GM21825 (cell line): Measurements from ENCODE around the gene ETFBKMT.

Experiments used
- ATAC-seq: cut with Tn5 transposase; IDR thresholded peaks from one replicate; pipeline ENCODE4 v1.9.1; 2021; ENCODE audit warnings: mild to moderate bottlenecking, moderate library complexity; ENCODE audit not compliant: unreplicated experiment

ETFBKMT gene

GRCh38 chr12:31659087-31659942, at the start of gene ETFBKMT:
TSS of gene ETFBKMT (plus strand) at chr12:31659688. CDS start at chr12:31661954, 2,266 bp downstream.
- peak; percentile 99 for ATAC-seq

- ATAC-seq: no peak
These were observed 46.7 kb upstream of the ETFBKMT start for GRCh38 chr12:31612819-31613218.

- no peak for ATAC-seq
These were observed 41.1 kb upstream of the ETFBKMT start for GRCh38 chr12:31618228-31619025.

GRCh38 chr12:31620311-31620710, 39.2 kb upstream of the ETFBKMT start:
- ATAC-seq: no peak

- ATAC-seq: no peak
These were observed 37.5 kb upstream of the ETFBKMT start for GRCh38 chr12:31622038-31622437.

GRCh38 chr12:31626270-31626995, 33.1 kb upstream of the ETFBKMT start:
- ATAC-seq: no peak

GRCh38 chr12:31627456-31628054, 31.9 kb upstream of the ETFBKMT start:
- no peak for ATAC-seq

GRCh38 chr12:31629756-31630732, 29.4 kb upstream of the ETFBKMT start:
- ATAC-seq: no peak

GRCh38 chr12:31631023-31631724, 28.3 kb upstream of the ETFBKMT start:
- ATAC-seq: no peak

- ATAC-seq: no peak
These were observed 27.7 kb upstream of the ETFBKMT start for GRCh38 chr12:31631809-31632208.

- ATAC-seq: no peak
These were observed 26.0 kb upstream of the ETFBKMT start for GRCh38 chr12:31633464-31633863.

GRCh38 chr12:31634620-31635019, 24.9 kb upstream of the ETFBKMT start:
- ATAC-seq: no peak

GRCh38 chr12:31641509-31642090, 17.9 kb upstream of the ETFBKMT start:
- no peak for ATAC-seq

GRCh38 chr12:31644536-31644935, 15.0 kb upstream of the ETFBKMT start:
- ATAC-seq: no peak

- no peak for ATAC-seq
These were observed 13.6 kb upstream of the ETFBKMT start for GRCh38 chr12:31645924-31646323.

- no peak for ATAC-seq
These were observed 12.4 kb upstream of the ETFBKMT start for GRCh38 chr12:31647086-31647491.

GRCh38 chr12:31650918-31651317, 8.6 kb upstream of the ETFBKMT start:
- no peak for ATAC-seq

GRCh38 chr12:31651893-31652521, 7.5 kb upstream of the ETFBKMT start:
- no peak for ATAC-seq
